ENCODE measurements around the gene POU2F1. TPM values are rescaled to one million over a fixed set of nuclear protein-coding genes. Genes with fewer than 3 reads are reported as not detected.

POU2F1 gene
- total and polyA plus RNA-seq, 2 donors: 2.6 to 4.1 TPM

DNA sequence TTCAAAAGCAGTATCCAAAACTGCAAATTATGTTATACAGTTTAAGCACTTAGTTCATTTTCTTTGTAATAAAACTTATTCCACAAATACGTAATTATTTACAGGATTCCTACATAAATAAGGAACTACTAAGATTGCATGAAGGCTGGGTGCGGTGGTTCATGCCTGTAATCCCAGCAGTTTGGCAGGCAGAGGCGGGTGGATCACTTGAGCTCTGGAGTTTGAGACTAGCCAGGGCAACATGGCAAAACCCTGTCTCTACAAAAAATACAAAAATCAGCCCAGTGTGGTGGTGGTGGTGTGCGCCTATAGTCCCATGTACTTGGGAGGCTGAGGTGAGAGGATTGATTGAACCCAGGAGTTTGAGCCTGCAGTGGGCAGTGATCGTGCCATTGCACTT, 69.3 kb downstream of the POU2F1 start:
- Histone ChIP-seq H3K27ac (ENCODE audit: low read depth in 1 of 2, low read length in 1 of 2) (no peak overlapping the region), H3K36me3 (ENCODE audit: control insufficient read depth in 2 of 2, insufficient read depth in 2 of 2, low read length in 1 of 2) (no peaks in the 10 kb centered on the region), H3K27me3 (ENCODE audit: control insufficient read depth in 2 of 2, insufficient read depth in 1 of 2, low read length in 1 of 2) (no peaks in the 10 kb centered on the region), H3K9me3 (ENCODE audit: control insufficient read depth in 2 of 2, insufficient read depth in 1 of 2, low read length in 1 of 2) (no peaks in the 10 kb centered on the region), H3K4me1 (ENCODE audit: control insufficient read depth in 2 of 2, insufficient read depth in 2 of 2, low read length in 2 of 2) (no peaks in the 10 kb centered on the region), H3K4me3 (ENCODE audit: low read length in 2 of 2) (no peak overlapping the region)
- 97% methylated on average over 5 of the region's 5 CpGs for WGBS
- no peak for DNase-seq (ENCODE audit: low read depth in 6 of 9, low spot score in 9 of 9)

DNA sequence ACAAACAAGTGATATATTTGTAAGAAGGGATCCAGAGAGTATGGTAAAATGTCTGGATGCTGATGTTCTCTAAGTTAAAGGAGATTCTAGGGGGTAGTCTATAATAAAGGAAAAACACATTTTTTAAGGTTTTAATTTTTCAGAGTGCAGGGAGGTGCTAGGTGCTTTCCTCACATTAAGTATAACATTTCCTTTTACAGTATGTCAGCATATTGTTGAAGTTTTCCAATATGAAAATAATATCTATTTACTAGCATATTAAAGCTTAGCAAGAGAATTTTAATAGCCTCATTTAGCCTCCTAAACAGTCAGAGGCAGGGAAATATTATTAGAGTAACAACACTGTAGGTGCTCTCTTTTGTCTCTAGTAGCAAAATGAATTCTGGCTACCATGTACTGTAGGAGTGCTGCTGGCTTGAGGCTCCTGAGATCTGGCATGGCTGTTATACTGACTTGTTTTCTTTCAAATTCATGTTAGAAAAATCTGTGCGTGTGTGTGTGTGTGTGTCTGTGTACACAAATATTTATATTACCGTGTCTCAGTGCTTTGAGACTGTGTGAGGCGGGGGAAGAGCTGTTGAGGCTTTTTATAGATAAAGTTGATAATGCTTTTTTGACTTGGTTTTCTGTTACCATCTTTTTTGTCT, 71.0 kb downstream of the POU2F1 start:
- WGBS: 94% methylated on average over 3 of the region's 3 CpGs
- no peak for DNase-seq (ENCODE audit: low read depth in 6 of 9, low spot score in 9 of 9)
- H3K4me1 ChIP-seq (ENCODE audit: control insufficient read depth in 2 of 2, insufficient read depth in 2 of 2, low read length in 2 of 2): no peaks in the 10 kb centered on the region
- no peak overlapping the region for H3K27ac ChIP-seq (ENCODE audit: low read depth in 1 of 2, low read length in 1 of 2)
- no peaks in the 10 kb centered on the region for H3K36me3 ChIP-seq (ENCODE audit: control insufficient read depth in 2 of 2, insufficient read depth in 2 of 2, low read length in 1 of 2)
- H3K4me3 ChIP-seq (ENCODE audit: low read length in 2 of 2): no peak overlapping the region
- no peaks in the 10 kb centered on the region for H3K27me3 ChIP-seq (ENCODE audit: control insufficient read depth in 2 of 2, insufficient read depth in 1 of 2, low read length in 1 of 2)
- H3K9me3 ChIP-seq (ENCODE audit: control insufficient read depth in 2 of 2, insufficient read depth in 1 of 2, low read length in 1 of 2): no peaks in the 10 kb centered on the region

DNA sequence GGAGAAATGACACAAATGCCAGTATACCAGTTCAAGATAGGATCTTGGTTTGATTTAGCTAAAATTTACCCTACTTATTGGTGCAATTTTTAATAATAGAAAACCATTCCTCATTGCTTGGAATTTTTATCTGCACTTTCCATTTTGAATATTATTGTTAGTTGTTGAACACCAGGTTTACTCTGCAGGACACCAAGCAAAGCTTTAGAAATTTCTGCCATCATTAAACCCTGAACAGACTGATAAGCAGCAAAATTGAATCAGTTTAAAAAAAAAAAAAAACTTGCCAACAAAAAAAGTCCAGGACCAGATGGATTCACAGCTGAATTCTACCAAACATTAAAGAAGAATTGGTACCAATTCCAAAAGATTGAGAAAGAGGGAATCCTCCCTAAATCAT, 71.5 kb downstream of the POU2F1 start:
- H3K27ac ChIP-seq (ENCODE audit: low read depth in 1 of 2, low read length in 1 of 2): no peak overlapping the region
- no peaks in the 10 kb centered on the region for H3K36me3 ChIP-seq (ENCODE audit: control insufficient read depth in 2 of 2, insufficient read depth in 2 of 2, low read length in 1 of 2)
- no peaks in the 10 kb centered on the region for H3K4me1 ChIP-seq (ENCODE audit: control insufficient read depth in 2 of 2, insufficient read depth in 2 of 2, low read length in 2 of 2)
- H3K4me3 ChIP-seq (ENCODE audit: low read length in 2 of 2): no peak overlapping the region
- H3K27me3 ChIP-seq (ENCODE audit: control insufficient read depth in 2 of 2, insufficient read depth in 1 of 2, low read length in 1 of 2): no peaks in the 10 kb centered on the region
- H3K9me3 ChIP-seq (ENCODE audit: control insufficient read depth in 2 of 2, insufficient read depth in 1 of 2, low read length in 1 of 2): no peaks in the 10 kb centered on the region
- DNase-seq (ENCODE audit: low read depth in 6 of 9, low spot score in 9 of 9): no peak

DNA sequence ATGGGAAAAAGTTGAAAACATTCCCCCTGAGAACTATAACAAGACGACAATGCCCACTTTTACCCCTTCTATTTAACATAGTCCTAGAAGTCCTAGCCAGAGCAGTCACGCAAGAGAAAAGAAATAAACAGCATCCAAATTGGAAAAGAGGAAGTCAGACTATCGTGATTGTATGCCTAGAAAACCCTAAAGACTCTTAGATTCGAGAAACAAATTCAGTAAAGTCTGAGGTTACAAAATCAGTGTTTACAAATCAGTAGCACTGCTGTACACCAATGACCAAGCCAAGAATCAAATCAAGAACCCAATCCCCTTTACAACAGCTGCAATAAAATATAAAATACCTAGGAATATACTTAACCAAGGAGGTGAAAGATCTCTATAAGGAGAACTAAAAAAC, 72.4 kb downstream of the POU2F1 start:
- no peaks in the 10 kb centered on the region for H3K4me1 ChIP-seq (ENCODE audit: control insufficient read depth in 2 of 2, insufficient read depth in 2 of 2, low read length in 2 of 2)
- WGBS: 95% methylated on average over 4 of the region's 4 CpGs
- no peaks in the 10 kb centered on the region for H3K27me3 ChIP-seq (ENCODE audit: control insufficient read depth in 2 of 2, insufficient read depth in 1 of 2, low read length in 1 of 2)
- H3K27ac ChIP-seq (ENCODE audit: low read depth in 1 of 2, low read length in 1 of 2): no peak overlapping the region
- no peaks in the 10 kb centered on the region for H3K36me3 ChIP-seq (ENCODE audit: control insufficient read depth in 2 of 2, insufficient read depth in 2 of 2, low read length in 1 of 2)
- DNase-seq (ENCODE audit: low read depth in 6 of 9, low spot score in 9 of 9): no peak
- H3K4me3 ChIP-seq (ENCODE audit: low read length in 2 of 2): no peak overlapping the region
- H3K9me3 ChIP-seq (ENCODE audit: control insufficient read depth in 2 of 2, insufficient read depth in 1 of 2, low read length in 1 of 2): no peaks in the 10 kb centered on the region

DNA sequence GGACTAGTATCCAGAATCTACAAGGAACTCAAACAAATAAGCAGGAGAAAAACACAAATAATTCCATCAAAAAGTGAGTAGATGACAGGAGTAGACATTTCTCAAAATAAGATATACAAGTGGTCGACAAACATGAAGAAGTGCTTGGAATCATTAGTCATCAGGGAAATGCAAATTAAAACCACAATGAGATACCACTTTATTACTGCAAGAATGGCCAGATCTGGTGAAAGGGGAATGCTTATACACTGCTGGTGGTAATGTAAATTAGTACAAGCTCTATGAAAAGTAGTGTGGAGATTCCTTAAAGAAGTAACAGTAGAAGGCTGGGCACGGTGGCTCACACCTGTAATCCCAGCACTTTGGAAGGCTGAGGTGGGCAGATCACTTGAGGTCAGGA, 73.8 kb downstream of the POU2F1 start:
- WGBS: 72% methylated on average over 2 of the region's 2 CpGs
- no peak for DNase-seq (ENCODE audit: low read depth in 6 of 9, low spot score in 9 of 9)
- Histone ChIP-seq H3K9me3 (ENCODE audit: control insufficient read depth in 2 of 2, insufficient read depth in 1 of 2, low read length in 1 of 2) (no peaks in the 10 kb centered on the region), H3K27me3 (ENCODE audit: control insufficient read depth in 2 of 2, insufficient read depth in 1 of 2, low read length in 1 of 2) (no peaks in the 10 kb centered on the region), H3K4me3 (ENCODE audit: low read length in 2 of 2) (no peak overlapping the region), H3K36me3 (ENCODE audit: control insufficient read depth in 2 of 2, insufficient read depth in 2 of 2, low read length in 1 of 2) (no peaks in the 10 kb centered on the region), H3K4me1 (ENCODE audit: control insufficient read depth in 2 of 2, insufficient read depth in 2 of 2, low read length in 2 of 2) (no peaks in the 10 kb centered on the region), H3K27ac (ENCODE audit: low read depth in 1 of 2, low read length in 1 of 2) (no peak overlapping the region)

DNA sequence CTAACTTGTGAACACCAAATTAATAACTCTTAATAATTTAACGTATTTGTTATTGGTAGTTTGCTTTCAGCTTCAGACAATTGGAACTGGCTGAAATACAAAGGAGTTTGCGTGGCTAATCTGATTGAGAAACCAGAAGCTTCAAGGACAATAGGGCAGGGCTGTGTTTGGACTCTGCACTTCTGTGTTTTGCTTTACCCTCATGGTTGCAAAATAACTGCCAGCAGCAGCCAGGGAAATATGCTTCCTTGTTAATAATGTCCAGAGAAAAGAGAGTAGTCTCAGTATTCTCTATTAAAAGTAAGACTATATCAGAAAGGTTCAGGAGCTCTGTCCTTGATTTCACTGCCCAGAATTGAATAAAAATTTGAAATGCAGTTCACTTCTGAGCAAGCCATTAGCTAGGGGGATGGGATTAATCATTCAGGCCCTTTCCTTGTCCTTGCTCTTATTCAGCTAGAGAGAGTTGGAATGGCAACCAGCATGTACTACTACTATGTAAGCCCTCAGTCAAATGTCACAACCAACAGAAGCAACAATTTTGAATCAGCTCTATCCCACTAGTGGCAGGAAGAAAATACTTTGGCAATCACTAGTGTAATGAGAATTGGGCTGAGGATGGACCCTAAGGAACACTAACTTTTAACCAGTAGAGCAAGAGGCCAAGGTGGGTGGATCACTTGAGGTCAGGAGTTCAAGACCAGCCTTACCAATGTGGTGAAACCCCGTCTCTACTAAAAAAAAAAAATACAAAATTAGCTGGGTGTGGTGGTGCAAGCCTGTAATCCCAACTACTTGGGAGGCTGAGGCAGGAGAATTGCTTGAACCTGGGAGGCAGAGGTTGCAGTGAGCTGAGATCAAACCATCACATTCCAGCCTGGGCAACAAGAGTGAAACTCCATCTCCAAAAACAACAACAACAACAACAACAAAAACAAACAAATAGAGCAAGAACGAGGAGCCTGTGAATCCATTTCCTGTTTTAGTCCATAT, 76.8 kb downstream of the POU2F1 start:
- H3K36me3 ChIP-seq (ENCODE audit: control insufficient read depth in 2 of 2, insufficient read depth in 2 of 2, low read length in 1 of 2): no peaks in the 10 kb centered on the region
- no peaks in the 10 kb centered on the region for H3K9me3 ChIP-seq (ENCODE audit: control insufficient read depth in 2 of 2, insufficient read depth in 1 of 2, low read length in 1 of 2)
- WGBS: 90% methylated on average over 4 of the region's 4 CpGs
- H3K4me3 ChIP-seq (ENCODE audit: low read length in 2 of 2): no peak overlapping the region
- no peak overlapping the region for H3K27ac ChIP-seq (ENCODE audit: low read depth in 1 of 2, low read length in 1 of 2)
- no peak for DNase-seq (ENCODE audit: low read depth in 6 of 9, low spot score in 9 of 9)
- H3K4me1 ChIP-seq (ENCODE audit: control insufficient read depth in 2 of 2, insufficient read depth in 2 of 2, low read length in 2 of 2): no peaks in the 10 kb centered on the region
- H3K27me3 ChIP-seq (ENCODE audit: control insufficient read depth in 2 of 2, insufficient read depth in 1 of 2, low read length in 1 of 2): no peaks in the 10 kb centered on the region

DNA sequence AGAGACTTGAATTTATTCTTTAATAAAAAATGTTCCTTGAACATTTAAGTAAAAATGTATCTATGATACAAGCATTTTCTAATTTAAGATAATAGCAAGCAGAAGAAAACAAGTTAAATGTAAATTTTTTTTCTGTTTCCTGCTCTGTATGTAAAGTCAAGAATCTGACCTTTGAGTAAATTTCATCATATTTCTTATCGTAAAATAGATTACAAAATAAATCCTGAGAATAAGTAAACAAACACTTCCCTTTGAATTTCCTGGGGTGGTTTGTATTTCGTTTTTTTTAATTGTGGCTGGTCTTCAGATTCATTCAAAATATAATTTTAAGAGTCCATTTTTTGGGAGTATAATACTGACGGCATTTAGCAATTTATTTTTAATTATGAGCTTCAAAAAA, 77.6 kb downstream of the POU2F1 start:
- Histone ChIP-seq H3K9me3 (ENCODE audit: control insufficient read depth in 2 of 2, insufficient read depth in 1 of 2, low read length in 1 of 2) (no peaks in the 10 kb centered on the region), H3K4me1 (ENCODE audit: control insufficient read depth in 2 of 2, insufficient read depth in 2 of 2, low read length in 2 of 2) (no peaks in the 10 kb centered on the region), H3K27me3 (ENCODE audit: control insufficient read depth in 2 of 2, insufficient read depth in 1 of 2, low read length in 1 of 2) (no peaks in the 10 kb centered on the region), H3K27ac (ENCODE audit: low read depth in 1 of 2, low read length in 1 of 2) (no peak overlapping the region), H3K36me3 (ENCODE audit: control insufficient read depth in 2 of 2, insufficient read depth in 2 of 2, low read length in 1 of 2) (no peaks in the 10 kb centered on the region), H3K4me3 (ENCODE audit: low read length in 2 of 2) (no peak overlapping the region)
- WGBS: 92% methylated on average over 3 of the region's 3 CpGs
- no peak for DNase-seq (ENCODE audit: low read depth in 6 of 9, low spot score in 9 of 9)

DNA sequence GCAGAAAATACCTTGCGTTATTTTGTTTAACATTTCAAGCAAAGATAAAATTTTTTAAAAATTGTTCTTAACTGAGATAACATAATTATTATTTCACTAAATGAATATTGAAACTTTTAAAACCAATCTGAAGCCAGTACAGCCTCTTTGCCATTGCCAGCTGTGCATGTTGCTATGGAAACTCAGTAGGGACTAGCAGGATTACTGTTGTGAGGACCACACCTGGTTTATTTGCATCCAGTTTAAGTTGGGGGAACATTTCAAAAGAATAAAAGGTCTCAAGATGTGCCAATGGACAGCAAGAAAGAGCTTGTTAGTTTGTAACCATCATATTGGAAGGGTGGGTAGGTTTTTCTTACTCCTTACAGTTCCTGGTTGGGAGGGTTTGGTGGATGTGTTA, 80.7 kb downstream of the POU2F1 start:
- 98% methylated on average over 1 of the region's 1 CpG for WGBS
- Histone ChIP-seq H3K27me3 (ENCODE audit: control insufficient read depth in 2 of 2, insufficient read depth in 1 of 2, low read length in 1 of 2) (no peaks in the 10 kb centered on the region), H3K36me3 (ENCODE audit: control insufficient read depth in 2 of 2, insufficient read depth in 2 of 2, low read length in 1 of 2) (no peaks in the 10 kb centered on the region), H3K9me3 (ENCODE audit: control insufficient read depth in 2 of 2, insufficient read depth in 1 of 2, low read length in 1 of 2) (no peaks in the 10 kb centered on the region), H3K27ac (ENCODE audit: low read depth in 1 of 2, low read length in 1 of 2) (no peak overlapping the region), H3K4me3 (ENCODE audit: low read length in 2 of 2) (no peak overlapping the region), H3K4me1 (ENCODE audit: control insufficient read depth in 2 of 2, insufficient read depth in 2 of 2, low read length in 2 of 2) (no peaks in the 10 kb centered on the region)
- DNase-seq (ENCODE audit: low read depth in 6 of 9, low spot score in 9 of 9): peak in 1 of 9 donors; percentile 16

DNA sequence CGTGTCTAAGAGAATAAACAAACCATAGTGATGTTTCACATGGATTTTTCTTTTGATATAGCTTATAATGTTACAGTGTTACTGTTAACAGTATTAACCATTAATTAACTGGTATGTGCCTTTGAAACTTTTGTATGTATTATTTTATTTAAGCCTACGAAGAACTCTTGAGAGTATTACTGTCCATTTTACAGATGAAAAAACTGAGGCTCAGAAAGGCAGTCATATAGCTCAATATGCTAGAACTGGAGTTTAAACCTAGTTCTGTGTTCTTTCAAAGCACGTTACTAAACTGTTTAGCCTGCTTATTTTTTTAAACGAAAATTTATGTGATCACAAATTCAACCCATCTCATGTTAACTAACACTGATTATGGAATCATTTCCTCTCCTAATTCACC, 83.5 kb downstream of the POU2F1 start:
- H3K4me1 ChIP-seq (ENCODE audit: control insufficient read depth in 2 of 2, insufficient read depth in 2 of 2, low read length in 2 of 2): peaks cover 0 to 4% of the 10 kb centered on the region in 2 donors
- H3K9me3 ChIP-seq (ENCODE audit: control insufficient read depth in 2 of 2, insufficient read depth in 1 of 2, low read length in 1 of 2): no peaks in the 10 kb centered on the region
- WGBS: 98% methylated on average over 4 of the region's 4 CpGs
- no peak overlapping the region for H3K27ac ChIP-seq (ENCODE audit: low read depth in 1 of 2, low read length in 1 of 2)
- no peak overlapping the region for H3K4me3 ChIP-seq (ENCODE audit: low read length in 2 of 2)
- no peaks in the 10 kb centered on the region for H3K36me3 ChIP-seq (ENCODE audit: control insufficient read depth in 2 of 2, insufficient read depth in 2 of 2, low read length in 1 of 2)
- no peaks in the 10 kb centered on the region for H3K27me3 ChIP-seq (ENCODE audit: control insufficient read depth in 2 of 2, insufficient read depth in 1 of 2, low read length in 1 of 2)
- no peak for DNase-seq (ENCODE audit: low read depth in 6 of 9, low spot score in 9 of 9)

Measured in thymus (tissue), 11 donors.